NT2/D1 (cell line): ENCODE measurements around the gene PEX12.

Source experiments
- SUZ12 ChIP-seq: IDR thresholded peaks from 2 replicates; pipeline ENCODE4 v1.6.1; 2011; ENCODE audit not compliant: insufficient read length, insufficient read depth; ENCODE audit errors: extremely low read depth
- ZNF274 ChIP-seq: IDR thresholded peaks from 2 replicates; pipeline ENCODE4 v1.6.1; 2011; ENCODE audit warnings: mild to moderate bottlenecking, low read depth, low read length

- TF ChIP-seq SUZ12 (no peak), ZNF274 (no peak)
Measured at GRCh38 chr17:35596530-35597233, 18.3 kb upstream of the PEX12 start.
